Chondrocyte (in vitro differentiated cells): Measurements from ENCODE around the gene CERCAM. TPM values are rescaled to one million over a fixed set of nuclear protein-coding genes. Genes with fewer than 3 reads are reported as not detected.

Experiments
- DNase-seq: peaks from one replicate; pipeline ENCODE4 v3.0.0; 2021; ENCODE audit warnings: mixed read lengths, low spot score
- H3K27ac Mint-ChIP-seq: one replicate; pipeline ENCODE4 v1.8.0; 2021; ENCODE audit warnings: mild to moderate bottlenecking, moderate library complexity, mixed read lengths; ENCODE audit not compliant: unreplicated experiment
- H3K27me3 Mint-ChIP-seq: 2 replicates; pipeline ENCODE4 v1.8.0; 2021; ENCODE audit warnings: low read depth, mixed read lengths
- H3K36me3 Mint-ChIP-seq: 2 replicates; pipeline ENCODE4 v1.8.0; 2021; ENCODE audit warnings: low read depth, mixed read lengths
- H3K4me1 Mint-ChIP-seq: 2 replicates; pipeline ENCODE4 v1.8.0; 2021; ENCODE audit warnings: low read depth, mild to moderate bottlenecking, mixed read lengths
- H3K4me3 Mint-ChIP-seq: one replicate; pipeline ENCODE4 v1.8.0; 2021; ENCODE audit warnings: mild to moderate bottlenecking, moderate library complexity, mixed read lengths; ENCODE audit not compliant: unreplicated experiment
- H3K9me3 Mint-ChIP-seq: 2 replicates; pipeline ENCODE4 v1.8.0; 2021; ENCODE audit warnings: low read depth, mixed read lengths
- total RNA-seq: library from RNA; stranded (reverse); gene quantifications from 3 replicates; pipeline ENCODE4 v1.2.1, GENCODE V29; 2021
- TF ChIP-seq, protein P1 (sequence below): fragments of 200-600 bp; sonication (generic); IDR thresholded peaks from 2 replicates; pipeline ENCODE4 v1.5.0; 2021; ENCODE audit warnings: antibody characterized with exemption, mild to moderate bottlenecking, moderate library complexity

Gene CERCAM
- total RNA-seq, 1 donor from 2014 or later: 280 TPM

- Mint-ChIP-seq H3K9me3 (no peaks in the 10 kb centered on the region), H3K4me1 (peaks cover 18% of the 10 kb centered on the region), H3K27ac (peak overlapping the region; percentile 27), H3K4me3 (peak overlapping the region; percentile 91), H3K27me3 (no peaks in the 10 kb centered on the region), H3K36me3 (no peaks in the 10 kb centered on the region)
- no peak for DNase-seq
- TF ChIP-seq, protein P1, sequence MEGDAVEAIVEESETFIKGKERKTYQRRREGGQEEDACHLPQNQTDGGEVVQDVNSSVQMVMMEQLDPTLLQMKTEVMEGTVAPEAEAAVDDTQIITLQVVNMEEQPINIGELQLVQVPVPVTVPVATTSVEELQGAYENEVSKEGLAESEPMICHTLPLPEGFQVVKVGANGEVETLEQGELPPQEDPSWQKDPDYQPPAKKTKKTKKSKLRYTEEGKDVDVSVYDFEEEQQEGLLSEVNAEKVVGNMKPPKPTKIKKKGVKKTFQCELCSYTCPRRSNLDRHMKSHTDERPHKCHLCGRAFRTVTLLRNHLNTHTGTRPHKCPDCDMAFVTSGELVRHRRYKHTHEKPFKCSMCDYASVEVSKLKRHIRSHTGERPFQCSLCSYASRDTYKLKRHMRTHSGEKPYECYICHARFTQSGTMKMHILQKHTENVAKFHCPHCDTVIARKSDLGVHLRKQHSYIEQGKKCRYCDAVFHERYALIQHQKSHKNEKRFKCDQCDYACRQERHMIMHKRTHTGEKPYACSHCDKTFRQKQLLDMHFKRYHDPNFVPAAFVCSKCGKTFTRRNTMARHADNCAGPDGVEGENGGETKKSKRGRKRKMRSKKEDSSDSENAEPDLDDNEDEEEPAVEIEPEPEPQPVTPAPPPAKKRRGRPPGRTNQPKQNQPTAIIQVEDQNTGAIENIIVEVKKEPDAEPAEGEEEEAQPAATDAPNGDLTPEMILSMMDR: no peak
Measured at GRCh38 chr9:128454991-128455390, 34.3 kb downstream of the CERCAM start.

DNA sequence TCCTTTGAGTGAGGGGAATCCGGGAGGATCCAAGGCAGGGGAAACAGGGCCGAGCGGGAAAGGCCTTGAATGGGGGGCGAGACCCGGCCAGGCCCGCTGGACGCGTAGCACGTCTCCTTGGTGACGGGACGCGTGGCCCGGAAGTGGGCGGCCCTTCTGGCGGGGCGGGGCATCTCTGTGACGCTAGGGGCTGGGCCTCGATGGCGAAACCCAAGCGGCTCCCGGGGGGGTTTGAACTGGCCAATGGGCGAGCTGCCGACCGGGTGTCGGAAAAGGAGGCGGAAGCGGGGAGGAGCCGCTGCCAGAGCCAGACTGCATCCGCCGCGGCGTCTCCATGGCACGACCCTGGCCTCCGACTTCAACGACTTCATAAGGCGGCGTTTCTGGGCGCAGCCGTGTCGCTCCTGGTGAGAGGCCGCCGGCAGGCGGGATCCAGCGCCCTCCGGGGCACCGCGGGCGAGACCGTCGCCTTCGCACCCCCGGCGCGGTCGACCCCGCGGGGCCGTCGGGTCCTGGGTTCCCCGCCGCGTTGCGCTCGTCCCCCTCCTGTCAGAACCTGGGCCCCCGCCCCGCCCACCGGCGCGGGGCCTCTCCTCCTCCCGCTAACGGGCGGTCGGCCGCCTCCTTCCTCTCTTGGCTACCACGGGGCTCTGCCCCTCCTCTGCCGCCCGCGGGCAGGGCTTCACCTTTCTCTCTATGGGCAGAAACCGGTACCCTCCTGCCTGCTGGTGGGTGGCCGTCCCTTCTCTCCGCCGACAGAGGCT lies 35.4 kb downstream of the CERCAM start, which contains the start of gene ODF2:
Gene ODF2, plus strand, starts transcription at position 158 of the 764 bp plus-strand sequence. Its CDS starts 86 bp downstream, at position 244.
- Mint-ChIP-seq H3K4me3 (peak within 1 kb of the TSS; percentile 91), H3K27ac (peak within 1 kb of the TSS; percentile 90), H3K4me1 (peaks cover 18% of the 10 kb centered on the region), H3K27me3 (no peaks in the 10 kb centered on the region), H3K9me3 (no peaks in the 10 kb centered on the region), H3K36me3 (peaks cover 3% of the 10 kb centered on the region)
- TF ChIP-seq, protein P1: no peak
- DNase-seq: peak; percentile 99

- peak overlapping the region; percentile 90 for H3K27ac Mint-ChIP-seq
- TF ChIP-seq, protein P1: peak; percentile 29
- no peak for DNase-seq
- peaks cover 18% of the 10 kb centered on the region for H3K4me1 Mint-ChIP-seq
- no peaks in the 10 kb centered on the region for H3K9me3 Mint-ChIP-seq
- H3K4me3 Mint-ChIP-seq: peak overlapping the region; percentile 91
- peaks cover 3% of the 10 kb centered on the region for H3K36me3 Mint-ChIP-seq
- H3K27me3 Mint-ChIP-seq: no peaks in the 10 kb centered on the region
Measured at GRCh38 chr9:128456613-128457061, 36.0 kb downstream of the CERCAM start.

- peaks cover 5% of the 10 kb centered on the region for H3K36me3 Mint-ChIP-seq
- H3K9me3 Mint-ChIP-seq: no peaks in the 10 kb centered on the region
- peak overlapping the region; percentile 91 for H3K4me3 Mint-ChIP-seq
- DNase-seq: no peak
- peaks cover 18% of the 10 kb centered on the region for H3K4me1 Mint-ChIP-seq
- no peaks in the 10 kb centered on the region for H3K27me3 Mint-ChIP-seq
- H3K27ac Mint-ChIP-seq: no peak overlapping the region
- TF ChIP-seq, protein P1: no peak
Measured at GRCh38 chr9:128457207-128457606, 36.5 kb downstream of the CERCAM start.

GRCh38 chr9:128459011-128459410 lies 38.4 kb downstream of the CERCAM start:
- H3K27ac Mint-ChIP-seq: no peak overlapping the region
- H3K27me3 Mint-ChIP-seq: no peaks in the 10 kb centered on the region
- TF ChIP-seq, protein P1: no peak
- H3K4me1 Mint-ChIP-seq: peaks cover 18% of the 10 kb centered on the region
- DNase-seq: no peak
- H3K4me3 Mint-ChIP-seq: no peak overlapping the region
- peaks cover 9% of the 10 kb centered on the region for H3K36me3 Mint-ChIP-seq
- H3K9me3 Mint-ChIP-seq: no peaks in the 10 kb centered on the region
